Measurements from ENCODE around the gene RNF41. TPM values are rescaled to one million over a fixed set of nuclear protein-coding genes. Genes with fewer than 3 reads are reported as not detected.

Gene RNF41
- total RNA-seq, 1 donor from 2014 or later, result 25.1 TPM

- TF ChIP-seq CTCF (conservative IDR thresholded peaks at IDR 0.05; ENCODE audit: low read depth, low read length), result peak; percentile 88
- DNase-seq (ENCODE audit: low read depth), result peak; percentile 75
- H3K4me3 ChIP-seq (ENCODE audit: low read depth, low read length), result peak within 1 kb of the TSS; percentile 75
Observed at GRCh38 chr12:56224102-56224701, 2.5 kb upstream of the RNF41 start, which contains the start of gene NABP2. Gene NABP2, plus strand, starts transcription at chr12:56224342. Its CDS starts 515 bp downstream, at chr12:56224857.

DNA sequence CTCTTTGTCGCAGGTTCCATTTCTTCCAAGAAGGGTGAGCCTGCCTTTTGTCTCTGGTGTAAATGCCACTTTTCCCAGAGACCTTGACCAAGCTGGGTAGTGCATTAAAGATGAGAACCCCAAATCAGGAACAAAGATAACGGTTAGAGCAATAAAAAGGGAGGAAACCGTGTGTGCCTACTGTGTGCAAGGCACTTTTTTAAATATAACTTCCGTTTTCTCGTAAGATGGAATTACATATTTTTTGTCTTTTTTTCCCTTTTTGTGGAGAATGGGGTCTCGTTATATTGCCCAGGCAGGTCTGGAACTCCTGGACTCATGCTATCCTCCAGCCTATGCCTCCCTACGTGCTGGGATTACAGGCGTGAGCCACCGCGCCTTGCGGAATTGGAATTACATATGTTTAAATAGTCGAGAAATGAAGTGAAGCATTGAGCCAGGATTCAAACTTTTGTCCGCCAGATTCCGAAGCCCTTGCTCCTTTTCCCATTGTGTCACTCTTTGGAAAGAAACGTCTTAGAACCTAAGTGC, 1.9 kb upstream of the RNF41 start:
- no peak for TF ChIP-seq CTCF (conservative IDR thresholded peaks at IDR 0.05; ENCODE audit: low read depth, low read length)
- peak overlapping the region; percentile 38 for H3K4me3 ChIP-seq (ENCODE audit: low read depth, low read length)
- DNase-seq (ENCODE audit: low read depth), result no peak

DNA sequence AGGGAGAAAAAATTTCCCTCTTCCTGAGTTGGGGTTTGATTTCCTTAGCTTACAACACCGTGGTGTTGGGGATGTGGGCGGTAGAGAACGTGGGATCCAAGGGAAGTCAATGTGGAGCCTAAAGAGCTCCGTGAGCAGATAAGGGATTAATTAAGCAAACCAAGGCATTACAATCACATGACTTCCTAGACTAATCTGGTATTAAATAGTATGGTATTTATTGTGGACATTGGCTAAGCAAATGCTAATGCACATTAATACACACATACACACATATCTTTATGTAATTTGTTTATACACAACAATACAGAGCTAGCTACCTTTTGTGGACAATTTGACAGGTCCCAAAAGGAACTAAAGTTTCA, 791 bp upstream of the RNF41 start:
- peak overlapping the region; percentile 72 for H3K4me3 ChIP-seq (ENCODE audit: low read depth, low read length)
- DNase-seq (ENCODE audit: low read depth), result no peak
- TF ChIP-seq CTCF (conservative IDR thresholded peaks at IDR 0.05; ENCODE audit: low read depth, low read length), result no peak

- H3K4me3 ChIP-seq (ENCODE audit: low read depth, low read length), result peak overlapping the region; percentile 72
- TF ChIP-seq CTCF (conservative IDR thresholded peaks at IDR 0.05; ENCODE audit: low read depth, low read length), result no peak
- no peak for DNase-seq (ENCODE audit: low read depth)
Observed at GRCh38 chr12:56221232-56221756, 428 bp downstream of the RNF41 start.

DNA sequence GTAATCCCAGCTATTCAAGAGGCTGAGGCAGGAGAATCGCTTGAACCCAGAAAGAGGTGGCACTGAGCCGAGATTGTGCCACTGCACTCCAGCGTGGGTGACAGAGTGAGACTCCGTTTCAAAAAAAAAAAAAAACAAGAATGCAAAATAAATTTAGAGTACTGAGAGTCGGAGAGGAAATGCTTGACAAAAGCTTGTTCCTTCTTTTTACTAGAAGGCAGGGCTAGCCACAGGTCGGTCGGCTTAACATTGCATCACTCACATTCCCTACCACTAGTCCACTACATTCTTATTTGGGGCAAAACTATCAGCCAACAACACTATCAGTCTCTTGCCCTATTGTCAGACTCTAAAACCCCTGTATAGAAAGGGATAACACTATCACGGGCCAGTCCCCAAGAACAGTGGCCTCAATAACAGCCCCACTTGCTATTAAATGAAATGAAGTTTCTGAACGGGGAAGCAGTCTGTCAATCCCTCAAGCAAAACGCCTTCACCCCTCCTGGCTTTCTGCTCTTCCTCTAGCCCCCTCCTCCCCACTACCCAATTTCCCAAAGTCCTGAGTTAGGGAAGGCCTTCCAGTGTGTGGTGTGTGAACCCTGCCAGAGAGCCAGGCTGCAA, 1.0 kb downstream of the RNF41 start:
- no peak for TF ChIP-seq CTCF (conservative IDR thresholded peaks at IDR 0.05; ENCODE audit: low read depth, low read length)
- peak; percentile 32 for DNase-seq (ENCODE audit: low read depth)
- peak overlapping the region; percentile 72 for H3K4me3 ChIP-seq (ENCODE audit: low read depth, low read length)

GRCh38 chr12:56219840-56220239, 1.9 kb downstream of the RNF41 start:
- TF ChIP-seq CTCF (conservative IDR thresholded peaks at IDR 0.05; ENCODE audit: low read depth, low read length), result no peak
- DNase-seq (ENCODE audit: low read depth), result no peak
- no peak overlapping the region for H3K4me3 ChIP-seq (ENCODE audit: low read depth, low read length)
